ENCODE results near the gene CNIH3. TPM values are rescaled to one million over a fixed set of nuclear protein-coding genes. Genes with fewer than 3 reads are reported as not detected.

CNIH3 gene
- total RNA-seq, 4 donors from 2014 or later, result 1.9 to 4.0 (median 3.4) TPM

- DNase-seq (ENCODE audit: low spot score), result no peak
- no peak for ATAC-seq (ENCODE audit: low FRiP score)
- TF ChIP-seq CTCF (IDR thresholded peaks at IDR 0.05), result no peak
Measured at GRCh38 chr1:224713228-224713627, 97.1 kb downstream of the CNIH3 start.

GRCh38 chr1:224714553-224714952 is 98.4 kb downstream of the CNIH3 start:
- no peak for DNase-seq (ENCODE audit: low spot score)
- ATAC-seq (ENCODE audit: low FRiP score), result no peak

GRCh38 chr1:224718470-224719053 is 102.4 kb downstream of the CNIH3 start:
- DNase-seq (ENCODE audit: low spot score), result no peak
- ATAC-seq (ENCODE audit: low FRiP score), result no peak
- no peak for TF ChIP-seq CTCF (IDR thresholded peaks at IDR 0.05)

More at GRCh38 chr1:224714553-224714952, 98.4 kb downstream of the CNIH3 start:
- TF ChIP-seq CTCF (IDR thresholded peaks at IDR 0.05), result no peak

GRCh38 chr1:224719716-224720115 is 103.6 kb downstream of the CNIH3 start:
- ATAC-seq (ENCODE audit: low FRiP score) (no peak), DNase-seq (ENCODE audit: low spot score) (no peak)
- no peak for TF ChIP-seq CTCF (IDR thresholded peaks at IDR 0.05)

GRCh38 chr1:224720216-224720615 is 104.1 kb downstream of the CNIH3 start:
- ATAC-seq (ENCODE audit: low FRiP score) (no peak), DNase-seq (ENCODE audit: low spot score) (no peak)
- TF ChIP-seq CTCF (IDR thresholded peaks at IDR 0.05), result no peak

- TF ChIP-seq CTCF (IDR thresholded peaks at IDR 0.05), result no peak
- no peak for ATAC-seq (ENCODE audit: low FRiP score)
- no peak for DNase-seq (ENCODE audit: low spot score)
Measured at GRCh38 chr1:224721000-224721399, 104.9 kb downstream of the CNIH3 start.

GRCh38 chr1:224722838-224723237 is 106.7 kb downstream of the CNIH3 start:
- ATAC-seq (ENCODE audit: low FRiP score) (no peak), DNase-seq (ENCODE audit: low spot score) (no peak)
- no peak for TF ChIP-seq CTCF (IDR thresholded peaks at IDR 0.05)

Measured in omental fat pad (tissue), 4 donors.